Neural cell (in vitro differentiated cells): ENCODE results near the gene CIITA. TPM values are rescaled to one million over a fixed set of nuclear protein-coding genes. Genes with fewer than 3 reads are reported as not detected.

Experiments
- H2AFZ ChIP-seq: fragments of 200-600, 300-800 bp; sonication (generic), shearing (Covaris generic); 2 replicates; pipeline ENCODE4 v1.6.0; 2014; ENCODE audit warnings: low read depth, mild to moderate bottlenecking, antibody characterized with exemption, low read length, moderate library complexity
- H3F3A ChIP-seq: fragments of 200-600 bp; shearing (Covaris generic); 2 replicates; pipeline ENCODE4 v1.6.1; 2016; ENCODE audit warnings: mild to moderate bottlenecking, moderate library complexity, mixed read lengths, antibody characterized with exemption, low read length; ENCODE audit not compliant: insufficient read depth, poor library complexity, severe bottlenecking
- H3K27ac ChIP-seq: fragments of 200-600, 300-800 bp; sonication (generic), shearing (Covaris generic); 2 replicates; pipeline ENCODE4 v1.5.1; 2014; ENCODE audit warnings: mild to moderate bottlenecking, low read length, moderate library complexity
- H3K27me3 ChIP-seq: fragments of 300-800, 200-600 bp; sonication (generic), shearing (Covaris generic); 2 replicates; pipeline ENCODE4 v1.6.0; 2014; ENCODE audit warnings: mild to moderate bottlenecking, low read depth, low read length, moderate library complexity; ENCODE audit not compliant: insufficient read depth
- H3K36me3 ChIP-seq: fragments of 300-800, 200-600 bp; sonication (generic), shearing (Covaris generic); 2 replicates; pipeline ENCODE4 v1.5.1; 2014; ENCODE audit warnings: mild to moderate bottlenecking, antibody characterized with exemption, low read length, moderate library complexity; ENCODE audit not compliant: insufficient read depth
- H3K4me2 ChIP-seq: fragments of 300-800, 200-600 bp; sonication (generic), shearing (Covaris generic); 2 replicates; pipeline ENCODE4 v1.6.0; 2014; ENCODE audit warnings: mild to moderate bottlenecking, low read length
- H3K4me3 ChIP-seq: fragments of 300-800, 200-600 bp; sonication (generic), shearing (Covaris generic); 2 replicates; pipeline ENCODE4 v1.5.1; 2014; ENCODE audit warnings: mild to moderate bottlenecking, low read length, moderate library complexity
- H3K79me2 ChIP-seq: fragments of 200-600 bp; shearing (Covaris generic); replicated peaks from 2 replicates; pipeline ENCODE4 v1.6.0; 2014; ENCODE audit warnings: mild to moderate bottlenecking, low read length, moderate library complexity; ENCODE audit not compliant: insufficient read depth
- H3K9ac ChIP-seq: fragments of 300-800, 200-600 bp; sonication (generic), shearing (Covaris generic); 2 replicates; pipeline ENCODE4 v1.6.1; 2016; ENCODE audit warnings: mild to moderate bottlenecking, low read length, mixed read lengths
- H3K9me2 ChIP-seq: fragments of 200-600 bp; shearing (Covaris generic); 2 replicates; pipeline ENCODE4 v1.6.1; 2016; ENCODE audit warnings: mild to moderate bottlenecking, low read length, mixed read lengths; ENCODE audit not compliant: insufficient read depth
- H3K9me3 ChIP-seq: fragments of 200-600, 300-800 bp; sonication (generic), shearing (Covaris generic); 2 replicates; pipeline ENCODE4 v1.6.1; 2016; ENCODE audit warnings: mild to moderate bottlenecking, mixed run types, low read length, moderate library complexity, mixed read lengths
- H4K20me1 ChIP-seq: fragments of 200-600 bp; shearing (Covaris generic); 2 replicates; pipeline ENCODE4 v1.6.1; 2016; ENCODE audit warnings: mild to moderate bottlenecking, mixed run types; ENCODE audit not compliant: insufficient read depth
- EP300 ChIP-seq: fragments of 450-650 bp; conservative IDR thresholded peaks from 2 replicates; pipeline ENCODE4 v1.6.1; 2014; ENCODE audit warnings: antibody characterized with exemption, mild to moderate bottlenecking, moderate library complexity; ENCODE audit not compliant: poor library complexity, severe bottlenecking
- EZH2 ChIP-seq: fragments of 200-600, 300-800 bp; shearing (Covaris generic), sonication (generic); IDR thresholded peaks from 2 replicates; pipeline ENCODE4 v1.6.1; 2014; ENCODE audit warnings: antibody characterized with exemption, low read length, borderline replicate concordance, mild to moderate bottlenecking; ENCODE audit not compliant: insufficient read depth, poor library complexity, severe bottlenecking
- MXI1 ChIP-seq: fragments of 450-650 bp; conservative IDR thresholded peaks from 2 replicates; pipeline ENCODE4 v1.6.1; 2014; ENCODE audit warnings: antibody characterized with exemption, mild to moderate bottlenecking; ENCODE audit not compliant: poor library complexity, severe bottlenecking
- POLR2AphosphoS5 ChIP-seq: IDR thresholded peaks from 2 replicates; pipeline ENCODE4 v1.6.1; 2012
- RAD21 ChIP-seq: fragments of 450-650 bp; conservative IDR thresholded peaks from 2 replicates; pipeline ENCODE4 v1.6.1; 2014; ENCODE audit warnings: antibody characterized with exemption, mild to moderate bottlenecking, moderate library complexity
- SMC3 ChIP-seq: fragments of 450-650 bp; conservative IDR thresholded peaks from 2 replicates; pipeline ENCODE4 v1.6.1; 2014; ENCODE audit warnings: antibody characterized with exemption, mild to moderate bottlenecking, moderate library complexity; ENCODE audit not compliant: poor library complexity
- TAF1 ChIP-seq: IDR thresholded peaks from 2 replicates; pipeline ENCODE4 v1.6.1; 2012; ENCODE audit warnings: low read depth
- polyA minus RNA-seq: library from RNA; depleted of rRNA, polyadenylated mRNA; stranded (reverse); fragments of >200 nt; gene quantifications from 2 replicates; pipeline ENCODE4 v1.2.3, GENCODE V29; 2014
- polyA plus RNA-seq: library from polyadenylated mRNA; depleted of rRNA; stranded (reverse); fragments of >200 nt; gene quantifications from 2 replicates; pipeline ENCODE4 v1.2.3, GENCODE V29; 2014
- TF ChIP-seq, protein P1 (sequence below): IDR thresholded peaks from 2 replicates; pipeline ENCODE4 v1.6.1; 2012; ENCODE audit warnings: borderline replicate concordance
- TF ChIP-seq, protein P2 (sequence below): fragments of 450-650 bp; IDR thresholded peaks from 2 replicates; pipeline ENCODE4 v1.5.1; 2014; ENCODE audit warnings: antibody characterized with exemption, mild to moderate bottlenecking, moderate library complexity; ENCODE audit not compliant: poor library complexity, severe bottlenecking

Gene CIITA, protein sequence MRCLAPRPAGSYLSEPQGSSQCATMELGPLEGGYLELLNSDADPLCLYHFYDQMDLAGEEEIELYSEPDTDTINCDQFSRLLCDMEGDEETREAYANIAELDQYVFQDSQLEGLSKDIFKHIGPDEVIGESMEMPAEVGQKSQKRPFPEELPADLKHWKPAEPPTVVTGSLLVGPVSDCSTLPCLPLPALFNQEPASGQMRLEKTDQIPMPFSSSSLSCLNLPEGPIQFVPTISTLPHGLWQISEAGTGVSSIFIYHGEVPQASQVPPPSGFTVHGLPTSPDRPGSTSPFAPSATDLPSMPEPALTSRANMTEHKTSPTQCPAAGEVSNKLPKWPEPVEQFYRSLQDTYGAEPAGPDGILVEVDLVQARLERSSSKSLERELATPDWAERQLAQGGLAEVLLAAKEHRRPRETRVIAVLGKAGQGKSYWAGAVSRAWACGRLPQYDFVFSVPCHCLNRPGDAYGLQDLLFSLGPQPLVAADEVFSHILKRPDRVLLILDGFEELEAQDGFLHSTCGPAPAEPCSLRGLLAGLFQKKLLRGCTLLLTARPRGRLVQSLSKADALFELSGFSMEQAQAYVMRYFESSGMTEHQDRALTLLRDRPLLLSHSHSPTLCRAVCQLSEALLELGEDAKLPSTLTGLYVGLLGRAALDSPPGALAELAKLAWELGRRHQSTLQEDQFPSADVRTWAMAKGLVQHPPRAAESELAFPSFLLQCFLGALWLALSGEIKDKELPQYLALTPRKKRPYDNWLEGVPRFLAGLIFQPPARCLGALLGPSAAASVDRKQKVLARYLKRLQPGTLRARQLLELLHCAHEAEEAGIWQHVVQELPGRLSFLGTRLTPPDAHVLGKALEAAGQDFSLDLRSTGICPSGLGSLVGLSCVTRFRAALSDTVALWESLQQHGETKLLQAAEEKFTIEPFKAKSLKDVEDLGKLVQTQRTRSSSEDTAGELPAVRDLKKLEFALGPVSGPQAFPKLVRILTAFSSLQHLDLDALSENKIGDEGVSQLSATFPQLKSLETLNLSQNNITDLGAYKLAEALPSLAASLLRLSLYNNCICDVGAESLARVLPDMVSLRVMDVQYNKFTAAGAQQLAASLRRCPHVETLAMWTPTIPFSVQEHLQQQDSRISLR
- polyA plus RNA-seq (not detected in 2 replicates), polyA minus RNA-seq (not detected in 2 replicates)

DNA sequence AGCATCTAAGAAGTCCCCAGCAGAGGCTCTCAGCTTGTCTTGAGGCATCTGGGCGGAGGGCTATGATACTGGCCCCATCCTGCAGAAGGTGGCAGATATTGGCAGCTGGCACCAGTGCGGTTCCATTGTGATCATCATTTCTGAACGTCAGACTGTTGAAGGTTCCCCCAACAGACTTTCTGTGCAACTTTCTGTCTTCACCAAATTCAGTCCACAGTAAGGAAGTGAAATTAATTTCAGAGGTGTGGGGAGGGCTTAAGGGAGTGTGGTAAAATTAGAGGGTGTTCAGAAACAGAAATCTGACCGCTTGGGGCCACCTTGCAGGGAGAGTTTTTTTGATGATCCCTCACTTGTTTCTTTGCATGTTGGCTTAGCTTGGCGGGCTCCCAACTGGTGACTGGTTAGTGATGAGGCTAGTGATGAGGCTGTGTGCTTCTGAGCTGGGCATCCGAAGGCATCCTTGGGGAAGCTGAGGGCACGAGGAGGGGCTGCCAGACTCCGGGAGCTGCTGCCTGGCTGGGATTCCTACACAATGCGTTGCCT is at the start of gene CIITA:
CIITA (plus strand) TSS at position 404 of the 543 bp plus-strand sequence; CDS start at position 533, 129 bp downstream.
- Histone ChIP-seq H3K79me2 (no peaks in the 10 kb centered on the region), H3K27ac (no peak within 1 kb of the TSS), H3F3A (no peaks in the 10 kb centered on the region), H3K9ac (no peak within 1 kb of the TSS), H3K27me3 (peaks cover 39% of the 10 kb centered on the region), H3K36me3 (no peaks in the 10 kb centered on the region), H3K9me3 (no peaks in the 10 kb centered on the region), H3K9me2 (no peaks in the 10 kb centered on the region), H2AFZ (no peak within 1 kb of the TSS), H4K20me1 (no peaks in the 10 kb centered on the region), H3K4me2 (no peak within 1 kb of the TSS), H3K4me3 (no peak within 1 kb of the TSS)
- TF ChIP-seq SMC3, result no peak
- TF ChIP-seq, protein P1, sequence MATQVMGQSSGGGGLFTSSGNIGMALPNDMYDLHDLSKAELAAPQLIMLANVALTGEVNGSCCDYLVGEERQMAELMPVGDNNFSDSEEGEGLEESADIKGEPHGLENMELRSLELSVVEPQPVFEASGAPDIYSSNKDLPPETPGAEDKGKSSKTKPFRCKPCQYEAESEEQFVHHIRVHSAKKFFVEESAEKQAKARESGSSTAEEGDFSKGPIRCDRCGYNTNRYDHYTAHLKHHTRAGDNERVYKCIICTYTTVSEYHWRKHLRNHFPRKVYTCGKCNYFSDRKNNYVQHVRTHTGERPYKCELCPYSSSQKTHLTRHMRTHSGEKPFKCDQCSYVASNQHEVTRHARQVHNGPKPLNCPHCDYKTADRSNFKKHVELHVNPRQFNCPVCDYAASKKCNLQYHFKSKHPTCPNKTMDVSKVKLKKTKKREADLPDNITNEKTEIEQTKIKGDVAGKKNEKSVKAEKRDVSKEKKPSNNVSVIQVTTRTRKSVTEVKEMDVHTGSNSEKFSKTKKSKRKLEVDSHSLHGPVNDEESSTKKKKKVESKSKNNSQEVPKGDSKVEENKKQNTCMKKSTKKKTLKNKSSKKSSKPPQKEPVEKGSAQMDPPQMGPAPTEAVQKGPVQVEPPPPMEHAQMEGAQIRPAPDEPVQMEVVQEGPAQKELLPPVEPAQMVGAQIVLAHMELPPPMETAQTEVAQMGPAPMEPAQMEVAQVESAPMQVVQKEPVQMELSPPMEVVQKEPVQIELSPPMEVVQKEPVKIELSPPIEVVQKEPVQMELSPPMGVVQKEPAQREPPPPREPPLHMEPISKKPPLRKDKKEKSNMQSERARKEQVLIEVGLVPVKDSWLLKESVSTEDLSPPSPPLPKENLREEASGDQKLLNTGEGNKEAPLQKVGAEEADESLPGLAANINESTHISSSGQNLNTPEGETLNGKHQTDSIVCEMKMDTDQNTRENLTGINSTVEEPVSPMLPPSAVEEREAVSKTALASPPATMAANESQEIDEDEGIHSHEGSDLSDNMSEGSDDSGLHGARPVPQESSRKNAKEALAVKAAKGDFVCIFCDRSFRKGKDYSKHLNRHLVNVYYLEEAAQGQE, result no peak
- TF ChIP-seq EP300, result no peak
- no peak for TF ChIP-seq RAD21
- no peak for TF ChIP-seq POLR2AphosphoS5
- TF ChIP-seq, protein P2, sequence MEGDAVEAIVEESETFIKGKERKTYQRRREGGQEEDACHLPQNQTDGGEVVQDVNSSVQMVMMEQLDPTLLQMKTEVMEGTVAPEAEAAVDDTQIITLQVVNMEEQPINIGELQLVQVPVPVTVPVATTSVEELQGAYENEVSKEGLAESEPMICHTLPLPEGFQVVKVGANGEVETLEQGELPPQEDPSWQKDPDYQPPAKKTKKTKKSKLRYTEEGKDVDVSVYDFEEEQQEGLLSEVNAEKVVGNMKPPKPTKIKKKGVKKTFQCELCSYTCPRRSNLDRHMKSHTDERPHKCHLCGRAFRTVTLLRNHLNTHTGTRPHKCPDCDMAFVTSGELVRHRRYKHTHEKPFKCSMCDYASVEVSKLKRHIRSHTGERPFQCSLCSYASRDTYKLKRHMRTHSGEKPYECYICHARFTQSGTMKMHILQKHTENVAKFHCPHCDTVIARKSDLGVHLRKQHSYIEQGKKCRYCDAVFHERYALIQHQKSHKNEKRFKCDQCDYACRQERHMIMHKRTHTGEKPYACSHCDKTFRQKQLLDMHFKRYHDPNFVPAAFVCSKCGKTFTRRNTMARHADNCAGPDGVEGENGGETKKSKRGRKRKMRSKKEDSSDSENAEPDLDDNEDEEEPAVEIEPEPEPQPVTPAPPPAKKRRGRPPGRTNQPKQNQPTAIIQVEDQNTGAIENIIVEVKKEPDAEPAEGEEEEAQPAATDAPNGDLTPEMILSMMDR, result no peak
- TF ChIP-seq EZH2, result no peak
- no peak for TF ChIP-seq MXI1
- TF ChIP-seq TAF1, result no peak
